Neural cell (in vitro differentiated cells): ENCODE data around the gene CDCA8.

Source experiments
- EP300 ChIP-seq: fragments of 450-650 bp; conservative IDR thresholded peaks from 2 replicates; pipeline ENCODE4 v1.6.1; 2014; ENCODE audit warnings: antibody characterized with exemption, mild to moderate bottlenecking, moderate library complexity; ENCODE audit not compliant: poor library complexity, severe bottlenecking
- EZH2 ChIP-seq: fragments of 200-600, 300-800 bp; shearing (Covaris generic), sonication (generic); IDR thresholded peaks from 2 replicates; pipeline ENCODE4 v1.6.1; 2014; ENCODE audit warnings: antibody characterized with exemption, low read length, borderline replicate concordance, mild to moderate bottlenecking; ENCODE audit not compliant: insufficient read depth, poor library complexity, severe bottlenecking
- MXI1 ChIP-seq: fragments of 450-650 bp; conservative IDR thresholded peaks from 2 replicates; pipeline ENCODE4 v1.6.1; 2014; ENCODE audit warnings: antibody characterized with exemption, mild to moderate bottlenecking; ENCODE audit not compliant: poor library complexity, severe bottlenecking
- POLR2AphosphoS5 ChIP-seq: IDR thresholded peaks from 2 replicates; pipeline ENCODE4 v1.6.1; 2012
- RAD21 ChIP-seq: fragments of 450-650 bp; conservative IDR thresholded peaks from 2 replicates; pipeline ENCODE4 v1.6.1; 2014; ENCODE audit warnings: antibody characterized with exemption, mild to moderate bottlenecking, moderate library complexity
- SMC3 ChIP-seq: fragments of 450-650 bp; conservative IDR thresholded peaks from 2 replicates; pipeline ENCODE4 v1.6.1; 2014; ENCODE audit warnings: antibody characterized with exemption, mild to moderate bottlenecking, moderate library complexity; ENCODE audit not compliant: poor library complexity
- TF ChIP-seq, protein P1 (sequence below): fragments of 450-650 bp; IDR thresholded peaks from 2 replicates; pipeline ENCODE4 v1.5.1; 2014; ENCODE audit warnings: antibody characterized with exemption, mild to moderate bottlenecking, moderate library complexity; ENCODE audit not compliant: poor library complexity, severe bottlenecking

DNA sequence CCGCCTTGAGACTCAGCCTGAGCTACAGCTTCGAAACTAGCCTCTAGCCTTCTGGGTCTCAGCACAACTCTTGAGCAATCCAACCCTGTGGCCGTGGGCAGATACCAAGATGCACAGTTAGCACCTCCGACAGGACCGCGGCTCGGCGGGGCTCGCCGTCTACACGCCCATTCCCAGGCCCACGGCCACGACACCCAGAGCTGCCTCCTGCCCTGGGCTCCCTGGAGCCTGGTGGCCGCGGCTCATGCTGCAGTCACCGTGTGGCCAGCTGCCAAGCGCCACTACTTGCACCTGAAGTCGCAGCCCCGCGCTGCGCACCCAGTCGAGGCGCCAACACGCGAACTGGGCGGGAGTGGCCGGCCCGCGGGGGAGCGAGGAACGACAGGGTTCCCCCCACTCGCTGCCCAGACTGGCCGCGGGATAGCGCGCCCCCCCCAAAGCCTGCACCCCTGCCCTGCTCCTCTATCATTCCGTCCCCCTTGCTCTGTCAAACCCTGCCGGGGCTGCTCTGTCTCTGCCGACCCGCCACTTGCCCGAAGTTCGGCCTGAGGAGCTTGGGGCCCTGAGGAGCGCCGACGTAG is 729 bp upstream of the CDCA8 start:
- TF ChIP-seq, protein P1, sequence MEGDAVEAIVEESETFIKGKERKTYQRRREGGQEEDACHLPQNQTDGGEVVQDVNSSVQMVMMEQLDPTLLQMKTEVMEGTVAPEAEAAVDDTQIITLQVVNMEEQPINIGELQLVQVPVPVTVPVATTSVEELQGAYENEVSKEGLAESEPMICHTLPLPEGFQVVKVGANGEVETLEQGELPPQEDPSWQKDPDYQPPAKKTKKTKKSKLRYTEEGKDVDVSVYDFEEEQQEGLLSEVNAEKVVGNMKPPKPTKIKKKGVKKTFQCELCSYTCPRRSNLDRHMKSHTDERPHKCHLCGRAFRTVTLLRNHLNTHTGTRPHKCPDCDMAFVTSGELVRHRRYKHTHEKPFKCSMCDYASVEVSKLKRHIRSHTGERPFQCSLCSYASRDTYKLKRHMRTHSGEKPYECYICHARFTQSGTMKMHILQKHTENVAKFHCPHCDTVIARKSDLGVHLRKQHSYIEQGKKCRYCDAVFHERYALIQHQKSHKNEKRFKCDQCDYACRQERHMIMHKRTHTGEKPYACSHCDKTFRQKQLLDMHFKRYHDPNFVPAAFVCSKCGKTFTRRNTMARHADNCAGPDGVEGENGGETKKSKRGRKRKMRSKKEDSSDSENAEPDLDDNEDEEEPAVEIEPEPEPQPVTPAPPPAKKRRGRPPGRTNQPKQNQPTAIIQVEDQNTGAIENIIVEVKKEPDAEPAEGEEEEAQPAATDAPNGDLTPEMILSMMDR: no peak
- TF ChIP-seq EZH2: no peak
- no peak for TF ChIP-seq POLR2AphosphoS5
- no peak for TF ChIP-seq SMC3
- TF ChIP-seq EP300: no peak
- TF ChIP-seq RAD21: no peak
- TF ChIP-seq MXI1: no peak
